ENCODE results near the gene CCDC157.
A peak's percentile ranks its signal among the peaks of the same experiment; 100 is the strongest.

CCDC157 gene

DNA sequence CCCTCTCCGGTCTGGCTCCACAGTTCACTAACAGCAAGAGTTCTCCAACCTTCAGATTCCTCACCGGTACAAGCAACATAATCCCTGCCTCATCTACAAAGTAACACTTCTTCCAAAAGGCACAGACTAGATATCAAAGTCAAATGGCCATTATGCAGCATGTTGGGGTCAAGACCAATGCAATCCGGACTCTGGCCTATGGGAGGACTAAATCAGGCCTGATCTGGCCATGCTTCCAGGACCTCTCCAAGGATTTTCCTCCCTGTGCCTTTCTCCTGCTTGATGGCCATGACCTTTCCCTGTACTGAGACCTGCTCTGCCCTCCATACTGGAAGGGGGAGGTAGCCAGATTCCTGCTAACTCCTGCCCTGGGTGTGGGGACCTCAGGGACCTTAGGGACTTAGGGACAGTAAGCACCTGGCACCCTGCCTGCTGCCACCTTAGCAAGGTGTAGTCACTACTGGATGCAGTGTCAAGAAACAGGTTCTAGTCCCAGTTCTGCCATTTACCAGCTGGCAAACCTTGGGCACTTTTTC is 36.7 kb upstream of the CCDC157 start:
- FAIRE-seq (no peak), DNase-seq (ENCODE audit: insufficient read length, low spot score) (no peak)
- TF ChIP-seq, protein P1, sequence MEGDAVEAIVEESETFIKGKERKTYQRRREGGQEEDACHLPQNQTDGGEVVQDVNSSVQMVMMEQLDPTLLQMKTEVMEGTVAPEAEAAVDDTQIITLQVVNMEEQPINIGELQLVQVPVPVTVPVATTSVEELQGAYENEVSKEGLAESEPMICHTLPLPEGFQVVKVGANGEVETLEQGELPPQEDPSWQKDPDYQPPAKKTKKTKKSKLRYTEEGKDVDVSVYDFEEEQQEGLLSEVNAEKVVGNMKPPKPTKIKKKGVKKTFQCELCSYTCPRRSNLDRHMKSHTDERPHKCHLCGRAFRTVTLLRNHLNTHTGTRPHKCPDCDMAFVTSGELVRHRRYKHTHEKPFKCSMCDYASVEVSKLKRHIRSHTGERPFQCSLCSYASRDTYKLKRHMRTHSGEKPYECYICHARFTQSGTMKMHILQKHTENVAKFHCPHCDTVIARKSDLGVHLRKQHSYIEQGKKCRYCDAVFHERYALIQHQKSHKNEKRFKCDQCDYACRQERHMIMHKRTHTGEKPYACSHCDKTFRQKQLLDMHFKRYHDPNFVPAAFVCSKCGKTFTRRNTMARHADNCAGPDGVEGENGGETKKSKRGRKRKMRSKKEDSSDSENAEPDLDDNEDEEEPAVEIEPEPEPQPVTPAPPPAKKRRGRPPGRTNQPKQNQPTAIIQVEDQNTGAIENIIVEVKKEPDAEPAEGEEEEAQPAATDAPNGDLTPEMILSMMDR (IDR thresholded peaks at IDR 0.05; ENCODE audit: insufficient read depth, missing control alignments) = no peak

DNA sequence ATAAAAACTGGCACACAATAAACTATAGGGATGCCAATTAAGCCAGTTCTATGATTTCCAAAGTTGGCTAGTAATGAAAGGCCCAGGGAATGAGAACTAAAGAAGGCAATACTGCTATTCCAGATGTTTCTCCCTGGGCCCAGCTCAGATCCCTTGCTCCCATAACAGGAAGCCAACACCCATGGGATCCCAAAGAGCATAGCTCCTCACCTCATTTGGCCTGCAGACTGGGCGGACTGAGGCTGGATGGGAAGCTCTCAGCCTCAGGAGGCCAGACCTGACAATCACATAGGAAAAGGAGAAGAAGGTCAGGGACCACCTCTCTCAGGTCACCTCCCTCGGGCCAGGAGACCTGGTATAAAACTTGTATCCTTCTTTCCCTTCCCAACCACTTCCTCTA is 35.3 kb upstream of the CCDC157 start:
- TF ChIP-seq, protein P1 (IDR thresholded peaks at IDR 0.05; ENCODE audit: insufficient read depth, missing control alignments) = no peak
- FAIRE-seq = no peak
- no peak for DNase-seq (ENCODE audit: insufficient read length, low spot score)

DNA sequence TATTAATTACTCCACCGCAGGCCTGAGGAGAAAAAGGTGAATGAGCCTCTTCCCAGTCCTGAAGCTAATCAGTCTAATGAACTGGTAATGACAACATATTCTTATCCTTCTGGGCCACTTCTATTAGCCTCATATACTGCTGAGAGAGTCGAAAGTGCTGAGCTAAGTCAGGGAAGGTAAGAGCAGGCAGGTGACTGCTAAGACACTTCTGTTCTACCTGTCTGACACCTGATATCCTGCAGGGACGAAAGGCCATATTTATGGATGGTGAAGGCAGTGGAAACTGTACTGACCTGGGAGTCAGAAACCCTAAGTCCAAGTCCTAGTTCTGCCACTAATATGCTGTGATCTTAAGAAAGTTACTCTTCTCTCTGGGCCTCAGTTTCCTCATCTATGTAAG is 33.6 kb upstream of the CCDC157 start:
- TF ChIP-seq, protein P1 (IDR thresholded peaks at IDR 0.05; ENCODE audit: insufficient read depth, missing control alignments) = no peak
- FAIRE-seq (no peak), DNase-seq (ENCODE audit: insufficient read length, low spot score) (no peak)

DNA sequence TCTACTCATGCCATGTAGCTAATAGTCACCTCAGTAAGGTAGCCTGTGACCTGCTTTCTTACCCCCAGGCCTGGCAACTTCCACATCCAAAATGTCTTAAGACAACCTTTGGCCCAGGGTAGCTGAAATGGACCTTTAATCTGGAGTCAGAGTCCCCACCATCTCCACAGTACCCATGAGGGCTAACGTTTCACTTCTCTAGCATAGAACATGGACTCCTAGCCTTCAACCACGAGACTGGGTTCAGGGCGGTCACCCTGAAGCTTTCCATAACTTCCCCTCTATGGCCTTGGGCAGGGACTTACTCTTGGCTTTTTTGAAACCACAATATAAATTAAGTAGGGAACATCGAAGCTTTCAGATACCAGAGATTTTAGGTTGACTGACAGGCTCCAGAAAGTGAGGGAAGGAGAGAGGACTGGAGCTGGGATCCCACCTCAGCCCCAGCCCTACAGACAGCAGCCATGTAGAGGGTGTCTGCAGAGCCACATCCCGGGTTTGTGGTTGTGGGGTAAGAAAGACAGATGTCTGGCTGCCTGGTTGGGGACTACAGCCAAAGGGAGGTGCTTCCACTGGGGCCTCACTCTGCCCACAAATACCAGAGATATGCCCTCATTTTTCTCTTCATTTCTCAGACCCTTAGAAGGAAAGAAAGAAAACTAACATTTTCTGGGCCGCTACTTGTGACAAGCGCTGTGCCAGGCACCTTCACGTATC is 32.6 kb upstream of the CCDC157 start:
- TF ChIP-seq, protein P1 (IDR thresholded peaks at IDR 0.05; ENCODE audit: insufficient read depth, missing control alignments) = no peak
- FAIRE-seq = no peak

DNA sequence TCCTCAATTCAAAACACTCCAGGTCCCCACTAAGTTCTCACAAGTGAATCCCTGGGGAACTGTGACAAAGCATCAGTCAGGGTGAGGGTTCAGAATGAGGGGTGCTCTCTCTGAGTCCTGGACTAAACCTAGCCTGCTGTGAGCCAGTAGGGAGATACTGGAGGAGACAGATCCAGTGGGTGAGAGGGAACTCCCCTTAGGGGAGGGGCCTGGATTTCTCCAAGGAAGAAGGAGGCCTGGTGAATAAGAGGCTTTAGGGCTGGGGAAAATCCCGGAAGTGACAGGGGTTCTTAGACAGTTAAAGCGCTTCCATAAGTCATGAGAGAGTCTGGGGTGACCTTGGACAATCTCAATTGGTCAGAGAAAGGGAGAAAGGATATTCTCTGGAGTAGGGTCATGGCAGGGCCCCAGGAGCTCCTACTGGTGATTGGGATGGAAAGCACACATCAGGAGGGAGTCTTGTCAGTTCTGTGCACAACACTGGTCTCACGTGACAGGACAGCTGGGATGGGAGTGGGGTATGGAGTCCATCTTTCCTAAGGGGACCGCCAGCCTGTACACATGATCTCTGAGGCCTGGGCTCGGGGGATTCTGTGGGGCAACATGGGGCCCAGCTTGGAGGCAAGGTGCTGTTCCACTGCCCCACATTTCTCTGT is 31.6 kb upstream of the CCDC157 start:
- no peak for FAIRE-seq
- peak; percentile 27 for DNase-seq (ENCODE audit: insufficient read length, low spot score)
- TF ChIP-seq, protein P1 (IDR thresholded peaks at IDR 0.05; ENCODE audit: insufficient read depth, missing control alignments) = no peak

More for the DNA sequence above, 32.6 kb upstream of the CCDC157 start:
- DNase-seq (ENCODE audit: insufficient read length, low spot score) = no peak

DNA sequence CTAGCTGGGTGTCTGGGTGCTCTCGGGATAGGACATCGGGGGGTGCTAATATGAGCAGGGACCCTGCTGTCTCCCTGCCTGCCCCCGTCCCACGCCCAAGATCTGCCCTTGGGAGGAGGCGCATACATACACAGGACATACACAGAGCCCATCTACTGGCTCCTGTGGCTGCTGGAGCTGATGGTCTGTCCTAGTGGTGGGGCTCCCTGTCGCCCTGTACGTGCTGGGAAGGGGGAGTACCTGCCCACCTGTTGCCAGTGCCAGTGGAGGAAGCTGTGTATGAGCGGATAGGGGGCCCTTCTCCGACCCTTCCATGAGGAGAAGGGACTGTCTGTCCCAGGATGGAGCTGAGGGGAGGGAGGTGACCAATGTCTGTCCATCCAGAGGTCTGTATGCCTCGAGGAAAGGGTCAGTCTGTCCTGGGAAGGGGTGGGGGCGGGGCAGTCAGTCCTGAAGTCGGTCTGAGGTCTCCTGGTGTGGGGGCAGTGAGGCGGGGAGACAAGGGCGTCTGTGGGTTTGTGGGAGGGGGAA is 31.0 kb upstream of the CCDC157 start:
- FAIRE-seq (no peak), DNase-seq (ENCODE audit: insufficient read length, low spot score) (no peak)
- TF ChIP-seq, protein P1 (IDR thresholded peaks at IDR 0.05; ENCODE audit: insufficient read depth, missing control alignments) = no peak
